ENCODE results near the gene ZNF829.

Gene ZNF829

GRCh38 chr19:36850559-36851442 lies 65.3 kb downstream of the ZNF829 start, which contains the start of gene ZNF345:
Gene ZNF345, plus strand, starts transcription at chr19:36850876. Its CDS starts 25,955 bp downstream, at chr19:36876831.
- H3K36me3 Mint-ChIP-seq: peaks cover 54% of the 10 kb centered on the region
- peak; percentile 70 to 90 for DNase-seq (ENCODE audit: low spot score in 2 of 2)
- H3K9me3 Mint-ChIP-seq: peaks cover 6% of the 10 kb centered on the region
- no peak within 1 kb of the TSS for H3K27ac Mint-ChIP-seq
- no peak within 1 kb of the TSS for H3K4me3 Mint-ChIP-seq
- peak; percentile 87 for ATAC-seq
- peaks cover 2% of the 10 kb centered on the region for H3K4me1 Mint-ChIP-seq

- Mint-ChIP-seq H3K4me3 (no peak overlapping the region), H3K4me1 (no peaks in the 10 kb centered on the region), H3K27ac (no peak overlapping the region), H3K9me3 (peaks cover 7% of the 10 kb centered on the region), H3K36me3 (peaks cover 54% of the 10 kb centered on the region)
- peak; percentile 95 for ATAC-seq
- DNase-seq (ENCODE audit: low spot score in 2 of 2): peak; percentile 68 to 90
Measured at GRCh38 chr19:36849701-36850558, 66.2 kb downstream of the ZNF829 start.

- Mint-ChIP-seq H3K9me3 (peaks cover 10% of the 10 kb centered on the region), H3K27ac (no peak overlapping the region)
Measured at GRCh38 chr19:36847968-36848367, 68.1 kb downstream of the ZNF829 start.

GRCh38 chr19:36838784-36839324 lies 77.2 kb downstream of the ZNF829 start:
- H3K4me3 Mint-ChIP-seq: no peak overlapping the region
- peaks cover 6% of the 10 kb centered on the region for H3K4me1 Mint-ChIP-seq
- ATAC-seq (no peak), DNase-seq (ENCODE audit: low spot score in 2 of 2) (no peak)
- peaks cover 26% of the 10 kb centered on the region for H3K36me3 Mint-ChIP-seq
- H3K9me3 Mint-ChIP-seq: peaks cover 2% of the 10 kb centered on the region
- no peak overlapping the region for H3K27ac Mint-ChIP-seq

More at GRCh38 chr19:36847968-36848367, 68.1 kb downstream of the ZNF829 start:
- DNase-seq (ENCODE audit: low spot score in 2 of 2): no peak
- no peak overlapping the region for H3K4me3 Mint-ChIP-seq
- H3K4me1 Mint-ChIP-seq: no peaks in the 10 kb centered on the region
- ATAC-seq: no peak
- H3K36me3 Mint-ChIP-seq: peaks cover 50% of the 10 kb centered on the region

Measured in stimulated activated effector memory CD8-positive, alpha-beta T cell treated with anti-CD3 and anti-CD28 coated beads, Interleukin-12 subunit alpha, Interleukin-12 subunit beta, amount 100 ng/mL, for 72 hours (primary cell).